Common myeloid progenitor, CD34-positive (primary cell): ENCODE results near the gene CHST3.
A peak's percentile ranks its signal among the peaks of the same experiment; 100 is the strongest.

Experiments used
- CTCF ChIA-PET: fragments of 350-600 bp; sonication (Branson Sonifier 250); formaldehyde crosslinking; loops from one replicate; lab custom pipeline; 2021; ENCODE audit warnings: antibody characterized with exemption; lab: Charles Lee
- POLR2A ChIA-PET: fragments of 350-600 bp; sonication (Branson Sonifier 250); formaldehyde crosslinking; loops from one replicate; lab custom pipeline; 2021; ENCODE audit warnings: antibody characterized with exemption; lab: Charles Lee
- DNase-seq, 3 donors: peaks; one replicate each; pipeline versions ENCODE4 v3.0.0 to v3.0.0-alpha.2; 2013
- H3K27ac ChIP-seq, 2 experiments: 1 replicate in 1 of 2; 2 replicates in 1 of 2; pipeline ENCODE4 v1.7.0; 2013; ENCODE audit warnings: inconsistent platforms in 2 of 2, low read length in 2 of 2, mild to moderate bottlenecking in 2 of 2, low read depth in 1 of 2, moderate library complexity in 1 of 2; ENCODE audit not compliant: severe bottlenecking in 2 of 2, insufficient read depth in 1 of 2, poor library complexity in 1 of 2
- H3K27me3 ChIP-seq, 5 experiments: replicated peaks in 2 of 5; 1 replicate in 3 of 5; 2 replicates in 2 of 5; pipeline versions ENCODE4 v1.6.1 to v1.7.0; 2013; ENCODE audit warnings: low read length in 4 of 5, mild to moderate bottlenecking in 2 of 5, moderate library complexity in 2 of 5, inconsistent platforms in 1 of 5; ENCODE audit not compliant: insufficient read depth in 5 of 5, control insufficient read depth in 4 of 5
- H3K36me3 ChIP-seq, 4 experiments: 1 replicate in 2 of 4; 2 replicates in 2 of 4; pipeline versions ENCODE4 v1.6.1 to v1.7.0; 2013; ENCODE audit warnings: low read length in 3 of 4, control low read depth in 1 of 4, mild to moderate bottlenecking in 1 of 4; ENCODE audit not compliant: control insufficient read depth in 4 of 4, insufficient read depth in 4 of 4
- H3K4me1 ChIP-seq, 4 experiments: 1 replicate in 3 of 4; 2 replicates in 1 of 4; pipeline versions ENCODE4 v1.6.1 to v1.7.1; 2013; ENCODE audit warnings: low read length in 3 of 4, mild to moderate bottlenecking in 3 of 4, control low read depth in 1 of 4, inconsistent platforms in 1 of 4, moderate library complexity in 1 of 4; ENCODE audit not compliant: control insufficient read depth in 4 of 4, insufficient read depth in 4 of 4; ENCODE audit errors: control extremely low read depth in 1 of 4
- H3K4me3 ChIP-seq, 7 experiments: 1 replicate in 4 of 7; 2 replicates in 3 of 7; pipeline versions ENCODE4 v1.5.1 to v1.7.0; 2013; ENCODE audit warnings: mild to moderate bottlenecking in 7 of 7, low read length in 6 of 7, moderate library complexity in 6 of 7, inconsistent platforms in 2 of 7, low read depth in 2 of 7, control low read depth in 1 of 7; ENCODE audit not compliant: insufficient read depth in 4 of 7, control insufficient read depth in 1 of 7; ENCODE audit errors: extremely low read depth in 1 of 7
- H3K9me3 ChIP-seq, 5 experiments: 1 replicate in 4 of 5; 2 replicates in 1 of 5; pipeline versions ENCODE4 v1.6.1 to v1.7.1; 2013; ENCODE audit warnings: low read length in 4 of 5, mild to moderate bottlenecking in 2 of 5, inconsistent platforms in 1 of 5, low read depth in 1 of 5, moderate library complexity in 1 of 5; ENCODE audit not compliant: control insufficient read depth in 4 of 5, insufficient read depth in 2 of 5; ENCODE audit errors: control extremely low read depth in 1 of 5
- WGBS: methylation state at CpG from one replicate; pipeline ENCODE4 v1.1.5; 2013; ENCODE audit not compliant: insufficient coverage; 5-methylcytosine and 5-hydroxymethylcytosine counted together

The CHST3 gene

GRCh38 chr10:72039377-72039776 is 75.2 kb downstream of the CHST3 start:
- Histone ChIP-seq H3K9me3 (no peaks in the 10 kb centered on the region), H3K4me3 (no peak overlapping the region), H3K27me3 (no peaks in the 10 kb centered on the region), H3K27ac (no peak overlapping the region), H3K36me3 (no peaks in the 10 kb centered on the region), H3K4me1 (no peaks in the 10 kb centered on the region)
- DNase-seq = no peak
- 95% methylated on average over 8 of the region's 9 CpGs for WGBS
- ChIA-PET POLR2A (no interaction called here), CTCF (interaction anchor here (1.8 to 1.9 kb wide), 2 partner anchors 8 to 9 kb away, joined by 4 to 9 read pairs; no protein-coding TSS in a partner anchor)

GRCh38 chr10:72041491-72041890 is 77.3 kb downstream of the CHST3 start:
- no peaks in the 10 kb centered on the region for H3K27me3 ChIP-seq
- CTCF ChIA-PET = no interaction called here
- no peak for DNase-seq
- H3K9me3 ChIP-seq = no peaks in the 10 kb centered on the region
- H3K36me3 ChIP-seq = no peaks in the 10 kb centered on the region
- H3K4me1 ChIP-seq = no peaks in the 10 kb centered on the region
- no peak overlapping the region for H3K4me3 ChIP-seq
- WGBS = 100% methylated on average over 5 of the region's 6 CpGs
- H3K27ac ChIP-seq = no peak overlapping the region
- POLR2A ChIA-PET = interaction anchor here (0.5 kb wide), 1 partner anchor 45 kb away, joined by 3 read pairs; no protein-coding TSS in a partner anchor

GRCh38 chr10:72043016-72043834 is 79.0 kb downstream of the CHST3 start:
- ChIA-PET CTCF (interaction anchor here (1.2 to 1.4 kb wide), 2 partner anchors 17 to 45 kb away, joined by 3 read pairs; partner anchors contain the start of gene SPOCK2), POLR2A (interaction anchor here (0.6 to 0.7 kb wide), 2 partner anchors 45 to 294 kb away, joined by 3 to 8 read pairs; no protein-coding TSS in a partner anchor)
- DNase-seq = no peak
- H3K27me3 ChIP-seq = no peaks in the 10 kb centered on the region
- 100% methylated on average over 7 of the region's 10 CpGs for WGBS
- H3K9me3 ChIP-seq = no peaks in the 10 kb centered on the region
- H3K36me3 ChIP-seq = no peaks in the 10 kb centered on the region
- H3K4me3 ChIP-seq = no peak overlapping the region
- no peaks in the 10 kb centered on the region for H3K4me1 ChIP-seq
- no peak overlapping the region for H3K27ac ChIP-seq

- Histone ChIP-seq H3K27ac (no peak overlapping the region), H3K9me3 (peaks cover 0 to 2% (median 0%) of the 10 kb centered on the region in 5 experiments), H3K4me1 (no peaks in the 10 kb centered on the region), H3K27me3 (no peaks in the 10 kb centered on the region), H3K4me3 (no peak overlapping the region), H3K36me3 (no peaks in the 10 kb centered on the region)
- POLR2A ChIA-PET = no interaction called here
- 100% methylated on average over 12 of the region's 17 CpGs for WGBS
- CTCF ChIA-PET = interaction anchor here (0.9 kb wide), 1 partner anchor 22 kb away, joined by 3 read pairs; no protein-coding TSS in a partner anchor
- DNase-seq = no peak
Measured at GRCh38 chr10:72044417-72045041, 80.3 kb downstream of the CHST3 start.

GRCh38 chr10:72045586-72045985 is 81.4 kb downstream of the CHST3 start:
- POLR2A ChIA-PET = interaction anchor here (0.6 kb wide), 1 partner anchor 37 kb away, joined by 3 read pairs; no protein-coding TSS in a partner anchor
- WGBS = no CpG with 5 or more reads among the region's 2 CpGs
- Histone ChIP-seq H3K9me3 (peaks cover 0 to 4% (median 2%) of the 10 kb centered on the region in 5 experiments), H3K27me3 (no peaks in the 10 kb centered on the region), H3K4me3 (no peak overlapping the region), H3K36me3 (no peaks in the 10 kb centered on the region), H3K4me1 (no peaks in the 10 kb centered on the region), H3K27ac (no peak overlapping the region)
- CTCF ChIA-PET = interaction anchor here (0.6 to 1.5 kb wide), 4 partner anchors 14 to 238 kb away, joined by 3 to 4 read pairs (median 4); no protein-coding TSS in a partner anchor
- DNase-seq = peak; percentile 6 to 26 (median 21)

- Histone ChIP-seq H3K9me3 (peaks cover 0 to 4% (median 2%) of the 10 kb centered on the region in 5 experiments), H3K36me3 (no peaks in the 10 kb centered on the region), H3K4me3 (no peak overlapping the region), H3K27ac (no peak overlapping the region), H3K27me3 (no peaks in the 10 kb centered on the region), H3K4me1 (no peaks in the 10 kb centered on the region)
- peak; percentile 88 to 93 (median 90) for DNase-seq
- POLR2A ChIA-PET = no interaction called here
- CTCF ChIA-PET = interaction anchor here (0.5 to 3.7 kb wide), 27 partner anchors 9 to 289 kb away, joined by 3 to 15 read pairs (median 4); no protein-coding TSS in a partner anchor
- 7% methylated on average over 8 of the region's 12 CpGs for WGBS
Measured at GRCh38 chr10:72048450-72049124, 84.4 kb downstream of the CHST3 start.
